Vagina (tissue), 2 donors: Measurements from ENCODE around the gene ARHGAP6.

ENCODE experiments used
- POLR2A ChIP-seq, 2 donors: fragments of 450-650 bp; IDR thresholded peaks; one replicate each; pipeline ENCODE4 v1.6.1; 2017; ENCODE audit warnings: antibody characterized with exemption in 2 of 2, mild to moderate bottlenecking in 2 of 2, moderate library complexity in 2 of 2
- POLR2AphosphoS5 ChIP-seq, 2 donors: sonication (generic); formaldehyde crosslinking; IDR thresholded peaks; one replicate each; pipeline ENCODE4 v1.9.0; 2017; ENCODE audit warnings: antibody characterized with exemption in 2 of 2, mild to moderate bottlenecking in 2 of 2, low read depth in 1 of 2; ENCODE audit not compliant: insufficient read depth in 1 of 2
- TF ChIP-seq, protein P1 (sequence below), 3 experiments: fragments of 450-650 bp in 2 of 3; fragments of 200-600 bp in 1 of 3; sonication (generic) in 1 of 3; IDR thresholded peaks; one replicate each; pipeline ENCODE4 v1.5.1; 2017 to 2019; ENCODE audit warnings: antibody characterized with exemption in 3 of 3, mild to moderate bottlenecking in 2 of 3, moderate library complexity in 2 of 3

DNA sequence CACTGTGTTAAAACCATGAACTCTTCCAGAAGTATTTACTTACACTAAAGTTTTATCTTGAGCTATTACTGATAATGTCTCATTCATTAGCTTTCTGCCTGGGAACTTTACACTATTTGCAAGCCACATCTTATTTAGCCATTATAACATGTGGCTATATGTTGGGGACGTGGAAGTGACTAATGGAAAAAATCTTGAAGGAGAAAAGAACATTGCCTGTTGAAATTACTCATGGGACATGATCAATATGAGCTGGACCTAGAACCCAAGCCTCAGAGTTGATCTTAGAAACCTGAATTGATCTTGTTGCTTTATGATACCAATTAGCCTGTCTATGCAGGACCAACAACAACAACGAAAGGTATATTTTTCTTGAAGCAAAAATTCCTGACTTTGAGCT is 22.5 kb upstream of the ARHGAP6 start:
- TF ChIP-seq, protein P1, sequence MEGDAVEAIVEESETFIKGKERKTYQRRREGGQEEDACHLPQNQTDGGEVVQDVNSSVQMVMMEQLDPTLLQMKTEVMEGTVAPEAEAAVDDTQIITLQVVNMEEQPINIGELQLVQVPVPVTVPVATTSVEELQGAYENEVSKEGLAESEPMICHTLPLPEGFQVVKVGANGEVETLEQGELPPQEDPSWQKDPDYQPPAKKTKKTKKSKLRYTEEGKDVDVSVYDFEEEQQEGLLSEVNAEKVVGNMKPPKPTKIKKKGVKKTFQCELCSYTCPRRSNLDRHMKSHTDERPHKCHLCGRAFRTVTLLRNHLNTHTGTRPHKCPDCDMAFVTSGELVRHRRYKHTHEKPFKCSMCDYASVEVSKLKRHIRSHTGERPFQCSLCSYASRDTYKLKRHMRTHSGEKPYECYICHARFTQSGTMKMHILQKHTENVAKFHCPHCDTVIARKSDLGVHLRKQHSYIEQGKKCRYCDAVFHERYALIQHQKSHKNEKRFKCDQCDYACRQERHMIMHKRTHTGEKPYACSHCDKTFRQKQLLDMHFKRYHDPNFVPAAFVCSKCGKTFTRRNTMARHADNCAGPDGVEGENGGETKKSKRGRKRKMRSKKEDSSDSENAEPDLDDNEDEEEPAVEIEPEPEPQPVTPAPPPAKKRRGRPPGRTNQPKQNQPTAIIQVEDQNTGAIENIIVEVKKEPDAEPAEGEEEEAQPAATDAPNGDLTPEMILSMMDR (IDR thresholded peaks at IDR 0.05), result no peak
- TF ChIP-seq POLR2AphosphoS5 (IDR thresholded peaks at IDR 0.05; ENCODE audit: insufficient read depth in 1 of 2, low read depth in 1 of 2), result no peak
- TF ChIP-seq POLR2A (IDR thresholded peaks at IDR 0.05), result no peak
